Measurements from ENCODE around the gene TMEM37. TPM values are rescaled to one million over a fixed set of nuclear protein-coding genes. Genes with fewer than 3 reads are reported as not detected.

TMEM37 gene
- total and polyA plus RNA-seq, 2 of the 8 experiments (the other 6 are each of a cell fraction or from before 2014, with no cell fraction given): 11.0 to 16.2 TPM

GRCh38 chr2:119414894-119415293 lies 16.8 kb upstream of the TMEM37 start:
- DNase-seq (ENCODE audit: low read depth in 1 of 2, low spot score in 2 of 2) (no peak), FAIRE-seq (no peak)
- Histone ChIP-seq H3K23ac (ENCODE audit: insufficient read length) (no peak overlapping the region), H4K91ac (replicated peaks; ENCODE audit: insufficient read length, low read length) (no peak overlapping the region), H3K9me3 (ENCODE audit: insufficient read depth in 2 of 2, low read depth in 1 of 2, low read length in 1 of 2) (no peaks in the 10 kb centered on the region), H3K79me1 (ENCODE audit: low read depth, low read length) (no peaks in the 10 kb centered on the region), H4K5ac (ENCODE audit: insufficient read length, low read depth, low read length) (no peak overlapping the region), H2BK120ac (replicated peaks; ENCODE audit: low read depth, low read length) (no peak overlapping the region), H4K8ac (ENCODE audit: extremely low read depth, insufficient read depth, low read length) (no peak overlapping the region), H3K4me3 (ENCODE audit: extremely low read depth in 1 of 4, insufficient read depth in 2 of 4, low read depth in 3 of 4, low read length in 4 of 4) (no peak overlapping the region), H3K4me2 (ENCODE audit: insufficient read depth in 1 of 2, low read depth in 2 of 2, low read length in 2 of 2) (no peak overlapping the region), H3K23me2 (ENCODE audit: low read depth, low read length) (no peaks in the 10 kb centered on the region), H3K56ac (replicated peaks; ENCODE audit: insufficient read length, low read depth, low read length) (no peak overlapping the region), H3K27me3 (replicated peaks in 1 of 4; ENCODE audit: control insufficient read depth in 3 of 4, extremely low read depth in 1 of 4, insufficient read depth in 3 of 4, low read length in 3 of 4) (no peaks in the 10 kb centered on the region), H3K14ac (ENCODE audit: insufficient read length) (no peak overlapping the region), H4K20me1 (replicated peaks in 1 of 2; ENCODE audit: control insufficient read depth in 1 of 2, insufficient read depth in 2 of 2, low read length in 2 of 2) (no peaks in the 10 kb centered on the region), H3K18ac (ENCODE audit: extremely low read depth, low read length) (no peak overlapping the region), H2AK5ac (ENCODE audit: low read depth, low read length) (no peak overlapping the region), H3K79me2 (ENCODE audit: control insufficient read depth in 1 of 2, insufficient read depth in 2 of 2, low read length in 2 of 2) (no peaks in the 10 kb centered on the region), H2BK5ac (ENCODE audit: low read depth, low read length) (no peak overlapping the region), H3K36me3 (ENCODE audit: control insufficient read depth in 2 of 4, insufficient read depth in 4 of 4, low read length in 3 of 4) (no peaks in the 10 kb centered on the region), H2AFZ (ENCODE audit: low read length) (no peak overlapping the region), H3K4me1 (replicated peaks in 1 of 4; ENCODE audit: control insufficient read depth in 3 of 4, insufficient read depth in 4 of 4, low read length in 3 of 4) (no peaks in the 10 kb centered on the region), H3K9ac (replicated peaks in 1 of 4; ENCODE audit: extremely low read depth in 1 of 4, low read depth in 3 of 4, low read length in 3 of 4) (no peak overlapping the region; a peak in 1 of 7 replicates), H2BK15ac (ENCODE audit: low read length) (no peak overlapping the region), H2BK20ac (ENCODE audit: low read length) (no peak overlapping the region), H2BK12ac (ENCODE audit: low read depth, low read length) (no peak overlapping the region), H3K27ac (ENCODE audit: low read depth, low read length) (no peak overlapping the region), H3K4ac (replicated peaks; ENCODE audit: insufficient read length, low read depth, low read length) (no peak overlapping the region)
- 85% methylated on average over 3 of the region's 3 CpGs; no CpG with 5 or more reads in 1 of the 2 experiments for WGBS, 2 experiments (ENCODE audit: extremely low coverage in 1 of 2, insufficient coverage in 1 of 2, insufficient read length in 1 of 2, insufficient replicate concordance in 2 of 2, low coverage in 1 of 2, low lambda C conversion rate in 2 of 2, missing lambda C conversion rate in 1 of 2)
- CTCF ChIA-PET (ENCODE audit: partially characterized antibody): interaction anchor here (0.7 to 21.3 kb wide), 4 partner anchors 14 to 80 kb away, joined by 3 to 411 read pairs (median 4); no protein-coding TSS in a partner anchor
- POLR2A ChIA-PET (ENCODE audit: partially characterized antibody): interaction anchor here (1.4 kb wide), 1 partner anchor 9 kb away, joined by 3 read pairs; no protein-coding TSS in a partner anchor
- TF ChIP-seq HDAC2 (IDR thresholded peaks at IDR 0.05; ENCODE audit: borderline replicate concordance in 1 of 2, low read depth in 2 of 2, low read length in 2 of 2) (no peak), TAF1 (IDR thresholded peaks at IDR 0.05; ENCODE audit: low read depth, low read length) (no peak), BRCA1 (IDR thresholded peaks at IDR 0.05; ENCODE audit: low read depth, low read length) (no peak), POLR2A (IDR thresholded peaks at IDR 0.05; ENCODE audit: control extremely low read depth in 1 of 2, low read depth in 2 of 2, low read length in 2 of 2) (no peak), POLR2AphosphoS5 (IDR thresholded peaks at IDR 0.05; ENCODE audit: low read depth, low read length) (no peak), RFX5 (IDR thresholded peaks at IDR 0.05; ENCODE audit: borderline replicate concordance, low read depth, low read length) (no peak), SIX5 (IDR thresholded peaks at IDR 0.05; ENCODE audit: low read depth, low read length) (no peak), EGR1 (IDR thresholded peaks at IDR 0.05; ENCODE audit: borderline replicate concordance, low read depth, low read length) (no peak), TCF12 (IDR thresholded peaks at IDR 0.05; ENCODE audit: low read depth, low read length) (no peak), CHD2 (IDR thresholded peaks at IDR 0.05; ENCODE audit: low read length) (no peak), SAP30 (IDR thresholded peaks at IDR 0.05; ENCODE audit: insufficient read depth, insufficient replicate concordance, low read length) (no peak), PHF8 (conservative IDR thresholded peaks at IDR 0.05; ENCODE audit: low read depth, low read length) (no peak)
- TF ChIP-seq, protein P1, sequence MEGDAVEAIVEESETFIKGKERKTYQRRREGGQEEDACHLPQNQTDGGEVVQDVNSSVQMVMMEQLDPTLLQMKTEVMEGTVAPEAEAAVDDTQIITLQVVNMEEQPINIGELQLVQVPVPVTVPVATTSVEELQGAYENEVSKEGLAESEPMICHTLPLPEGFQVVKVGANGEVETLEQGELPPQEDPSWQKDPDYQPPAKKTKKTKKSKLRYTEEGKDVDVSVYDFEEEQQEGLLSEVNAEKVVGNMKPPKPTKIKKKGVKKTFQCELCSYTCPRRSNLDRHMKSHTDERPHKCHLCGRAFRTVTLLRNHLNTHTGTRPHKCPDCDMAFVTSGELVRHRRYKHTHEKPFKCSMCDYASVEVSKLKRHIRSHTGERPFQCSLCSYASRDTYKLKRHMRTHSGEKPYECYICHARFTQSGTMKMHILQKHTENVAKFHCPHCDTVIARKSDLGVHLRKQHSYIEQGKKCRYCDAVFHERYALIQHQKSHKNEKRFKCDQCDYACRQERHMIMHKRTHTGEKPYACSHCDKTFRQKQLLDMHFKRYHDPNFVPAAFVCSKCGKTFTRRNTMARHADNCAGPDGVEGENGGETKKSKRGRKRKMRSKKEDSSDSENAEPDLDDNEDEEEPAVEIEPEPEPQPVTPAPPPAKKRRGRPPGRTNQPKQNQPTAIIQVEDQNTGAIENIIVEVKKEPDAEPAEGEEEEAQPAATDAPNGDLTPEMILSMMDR (IDR thresholded peaks at IDR 0.05; ENCODE audit: control extremely low read depth in 1 of 3, insufficient read depth in 1 of 3, low read depth in 1 of 3, low read length in 3 of 3): no peak
